ENCODE data around the gene KCND2. TPM values are rescaled to one million over a fixed set of nuclear protein-coding genes. Genes with fewer than 3 reads are reported as not detected.
A peak's percentile ranks its signal among the peaks of the same experiment; 100 is the strongest.

KCND2 gene
- total RNA-seq, 1 donor from 2014 or later, result 1.2 TPM

DNA sequence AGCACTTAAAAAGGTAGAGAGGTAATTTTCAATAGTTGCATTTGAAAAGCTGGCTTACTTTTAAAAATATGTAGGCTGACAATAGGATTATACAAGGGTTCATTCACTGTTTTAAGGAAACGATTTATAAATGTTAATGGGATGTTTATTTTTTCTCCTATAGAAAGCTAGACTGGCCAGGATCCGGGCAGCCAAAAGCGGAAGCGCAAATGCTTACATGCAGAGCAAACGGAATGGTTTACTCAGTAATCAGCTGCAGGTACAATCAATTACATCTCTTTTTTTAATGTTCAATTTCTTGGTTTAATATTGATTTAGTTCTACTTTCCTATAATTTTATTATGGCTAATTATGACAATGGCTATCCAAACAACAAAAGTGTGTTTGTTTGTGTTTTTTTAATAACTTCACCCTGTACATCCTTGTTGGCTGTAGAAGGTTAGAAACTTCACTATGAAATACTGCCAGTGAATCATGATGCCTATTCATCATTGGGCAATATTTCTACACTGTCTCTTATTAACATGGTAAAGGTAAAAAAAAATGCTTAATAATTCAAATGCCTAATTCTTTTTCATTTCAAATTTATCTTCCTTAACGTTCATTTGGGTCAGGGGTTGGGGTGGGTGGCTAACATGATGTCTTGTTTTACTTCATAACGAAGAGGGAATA, 468.5 kb downstream of the KCND2 start:
- Mint-ChIP-seq H3K4me1 (ENCODE audit: low read depth, unreplicated experiment) (peaks cover 34% of the 10 kb centered on the region), H3K27ac (ENCODE audit: unreplicated experiment) (peak overlapping the region; percentile 99)
- DNase-seq, result no peak

DNA sequence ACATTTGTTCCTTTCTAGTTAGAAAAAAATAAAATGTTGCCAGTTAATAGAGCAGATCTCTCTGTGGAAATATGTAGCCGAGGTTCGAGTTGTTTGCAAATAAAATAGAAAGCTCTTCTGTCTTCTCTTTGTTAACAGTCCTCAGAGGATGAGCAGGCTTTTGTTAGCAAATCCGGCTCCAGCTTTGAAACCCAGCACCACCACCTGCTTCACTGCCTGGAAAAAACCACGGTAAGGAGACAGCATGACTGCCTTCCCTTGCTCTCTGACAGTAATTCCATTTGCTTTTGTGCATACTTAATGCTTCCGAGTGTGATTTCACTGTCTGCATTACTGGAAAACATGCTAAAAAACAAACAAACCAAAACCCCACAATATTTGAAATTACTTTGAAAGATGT, 469.4 kb downstream of the KCND2 start:
- Mint-ChIP-seq H3K36me3 (ENCODE audit: unreplicated experiment) (no peaks in the 10 kb centered on the region), H3K4me1 (ENCODE audit: low read depth, unreplicated experiment) (peaks cover 34% of the 10 kb centered on the region), H3K4me3 (ENCODE audit: unreplicated experiment) (peak overlapping the region; percentile 86), H3K27me3 (ENCODE audit: unreplicated experiment) (no peaks in the 10 kb centered on the region), H3K9me3 (ENCODE audit: unreplicated experiment) (peaks cover 1% of the 10 kb centered on the region), H3K27ac (ENCODE audit: unreplicated experiment) (peak overlapping the region; percentile 99)
- TF ChIP-seq, protein P1, sequence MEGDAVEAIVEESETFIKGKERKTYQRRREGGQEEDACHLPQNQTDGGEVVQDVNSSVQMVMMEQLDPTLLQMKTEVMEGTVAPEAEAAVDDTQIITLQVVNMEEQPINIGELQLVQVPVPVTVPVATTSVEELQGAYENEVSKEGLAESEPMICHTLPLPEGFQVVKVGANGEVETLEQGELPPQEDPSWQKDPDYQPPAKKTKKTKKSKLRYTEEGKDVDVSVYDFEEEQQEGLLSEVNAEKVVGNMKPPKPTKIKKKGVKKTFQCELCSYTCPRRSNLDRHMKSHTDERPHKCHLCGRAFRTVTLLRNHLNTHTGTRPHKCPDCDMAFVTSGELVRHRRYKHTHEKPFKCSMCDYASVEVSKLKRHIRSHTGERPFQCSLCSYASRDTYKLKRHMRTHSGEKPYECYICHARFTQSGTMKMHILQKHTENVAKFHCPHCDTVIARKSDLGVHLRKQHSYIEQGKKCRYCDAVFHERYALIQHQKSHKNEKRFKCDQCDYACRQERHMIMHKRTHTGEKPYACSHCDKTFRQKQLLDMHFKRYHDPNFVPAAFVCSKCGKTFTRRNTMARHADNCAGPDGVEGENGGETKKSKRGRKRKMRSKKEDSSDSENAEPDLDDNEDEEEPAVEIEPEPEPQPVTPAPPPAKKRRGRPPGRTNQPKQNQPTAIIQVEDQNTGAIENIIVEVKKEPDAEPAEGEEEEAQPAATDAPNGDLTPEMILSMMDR (IDR thresholded peaks at IDR 0.05; ENCODE audit: partially characterized antibody, unreplicated experiment), result no peak
- peak; percentile 55 for DNase-seq

More for the DNA sequence above, 468.5 kb downstream of the KCND2 start:
- Mint-ChIP-seq H3K27me3 (ENCODE audit: unreplicated experiment) (no peaks in the 10 kb centered on the region), H3K9me3 (ENCODE audit: unreplicated experiment) (peaks cover 1% of the 10 kb centered on the region), H3K4me3 (ENCODE audit: unreplicated experiment) (peak overlapping the region; percentile 86), H3K36me3 (ENCODE audit: unreplicated experiment) (no peaks in the 10 kb centered on the region)
- TF ChIP-seq, protein P1 (IDR thresholded peaks at IDR 0.05; ENCODE audit: partially characterized antibody, unreplicated experiment), result no peak

DNA sequence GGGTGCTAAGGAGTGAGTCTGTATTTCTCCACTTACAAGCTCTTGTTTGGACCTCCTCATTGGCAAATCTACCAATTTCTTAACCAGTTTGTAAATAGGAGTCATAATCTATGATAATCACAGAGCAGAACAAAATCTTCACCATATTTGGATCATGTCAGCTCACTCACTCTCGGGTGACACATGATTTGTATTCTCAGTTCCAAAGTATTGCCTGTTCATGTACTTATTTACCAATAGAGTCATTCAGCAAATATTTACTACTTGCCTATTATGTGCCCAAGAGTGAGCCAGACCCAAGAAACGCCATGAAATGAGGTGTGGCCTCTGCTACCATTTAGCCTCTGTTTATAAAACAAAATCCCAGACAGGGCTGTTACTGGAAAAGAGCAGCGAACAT, 470.2 kb downstream of the KCND2 start:
- no peaks in the 10 kb centered on the region for H3K9me3 Mint-ChIP-seq (ENCODE audit: unreplicated experiment)
- peak overlapping the region; percentile 99 for H3K27ac Mint-ChIP-seq (ENCODE audit: unreplicated experiment)
- H3K27me3 Mint-ChIP-seq (ENCODE audit: unreplicated experiment), result no peaks in the 10 kb centered on the region
- DNase-seq, result no peak
- TF ChIP-seq, protein P1 (IDR thresholded peaks at IDR 0.05; ENCODE audit: partially characterized antibody, unreplicated experiment), result no peak
- peaks cover 38% of the 10 kb centered on the region for H3K4me1 Mint-ChIP-seq (ENCODE audit: low read depth, unreplicated experiment)
- H3K4me3 Mint-ChIP-seq (ENCODE audit: unreplicated experiment), result peak overlapping the region; percentile 9
- no peaks in the 10 kb centered on the region for H3K36me3 Mint-ChIP-seq (ENCODE audit: unreplicated experiment)

DNA sequence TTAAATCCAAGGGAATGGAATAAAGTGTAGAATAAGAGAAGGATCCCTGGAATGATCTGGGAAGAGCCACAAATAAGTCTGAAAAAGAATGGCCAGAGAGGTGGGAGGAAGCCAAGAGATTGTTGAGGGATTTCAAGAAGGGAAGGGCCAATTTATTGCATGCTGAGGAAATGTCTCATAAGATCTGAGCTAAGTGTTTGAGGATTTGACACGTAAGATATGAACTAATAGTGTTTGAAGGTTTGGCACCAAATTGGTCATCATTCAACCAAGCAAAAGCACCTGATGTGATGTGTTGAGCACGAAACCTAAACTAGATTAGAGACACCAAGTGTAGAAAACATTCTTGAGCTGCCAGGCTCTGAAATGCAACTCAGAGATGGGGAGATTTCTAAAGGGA, 487.1 kb downstream of the KCND2 start:
- H3K27me3 Mint-ChIP-seq (ENCODE audit: unreplicated experiment), result no peaks in the 10 kb centered on the region
- no peaks in the 10 kb centered on the region for H3K36me3 Mint-ChIP-seq (ENCODE audit: unreplicated experiment)
- H3K9me3 Mint-ChIP-seq (ENCODE audit: unreplicated experiment), result no peaks in the 10 kb centered on the region
- H3K4me3 Mint-ChIP-seq (ENCODE audit: unreplicated experiment), result no peak overlapping the region
- no peaks in the 10 kb centered on the region for H3K4me1 Mint-ChIP-seq (ENCODE audit: low read depth, unreplicated experiment)
- no peak for DNase-seq
- TF ChIP-seq, protein P1 (IDR thresholded peaks at IDR 0.05; ENCODE audit: partially characterized antibody, unreplicated experiment), result no peak
- H3K27ac Mint-ChIP-seq (ENCODE audit: unreplicated experiment), result no peak overlapping the region

DNA sequence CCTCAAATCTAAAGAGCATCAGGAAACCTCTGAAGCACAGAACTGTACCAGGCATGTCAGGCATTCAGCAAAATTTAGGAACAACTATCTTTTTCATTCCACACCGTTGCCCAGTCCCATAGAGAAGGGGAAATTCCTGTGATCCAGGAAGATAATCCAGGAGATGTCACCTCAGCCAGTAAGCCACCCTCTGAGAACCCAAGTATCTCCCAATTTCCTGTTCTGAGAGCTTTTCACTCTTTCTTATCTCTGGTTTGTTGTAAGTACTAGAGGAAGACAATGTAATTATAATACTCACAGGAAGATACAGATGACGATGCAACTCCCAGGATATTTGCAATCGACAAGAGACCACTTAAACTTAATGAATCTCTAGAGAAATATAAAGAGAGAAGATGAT, 487.9 kb downstream of the KCND2 start:
- Mint-ChIP-seq H3K9me3 (ENCODE audit: unreplicated experiment) (no peaks in the 10 kb centered on the region), H3K4me1 (ENCODE audit: low read depth, unreplicated experiment) (no peaks in the 10 kb centered on the region), H3K27ac (ENCODE audit: unreplicated experiment) (no peak overlapping the region), H3K27me3 (ENCODE audit: unreplicated experiment) (no peaks in the 10 kb centered on the region), H3K4me3 (ENCODE audit: unreplicated experiment) (no peak overlapping the region), H3K36me3 (ENCODE audit: unreplicated experiment) (no peaks in the 10 kb centered on the region)
- DNase-seq, result no peak
- TF ChIP-seq, protein P1 (IDR thresholded peaks at IDR 0.05; ENCODE audit: partially characterized antibody, unreplicated experiment), result no peak
